ENCODE results near the gene IMPDH1.

Gene IMPDH1

GRCh38 chr7:128380483-128381106 is 29.2 kb downstream of the IMPDH1 start:
- TF ChIP-seq CTCF (IDR thresholded peaks at IDR 0.05; ENCODE audit: insufficient read depth, low read depth, low read length, missing control alignments) = no peak
- no peak for DNase-seq (ENCODE audit: low read depth)
- no peak overlapping the region for H3K4me3 ChIP-seq (ENCODE audit: low read depth, low read length)

- no peak for DNase-seq (ENCODE audit: low read depth)
- H3K4me3 ChIP-seq (ENCODE audit: low read depth, low read length) = no peak overlapping the region
- TF ChIP-seq CTCF (IDR thresholded peaks at IDR 0.05; ENCODE audit: insufficient read depth, low read depth, low read length, missing control alignments) = no peak
Measured at GRCh38 chr7:128379900-128380479, 29.8 kb downstream of the IMPDH1 start.

GRCh38 chr7:128378637-128379036 is 31.1 kb downstream of the IMPDH1 start:
- no peak for TF ChIP-seq CTCF (IDR thresholded peaks at IDR 0.05; ENCODE audit: insufficient read depth, low read depth, low read length, missing control alignments)

GRCh38 chr7:128376077-128376476 is 33.7 kb downstream of the IMPDH1 start:
- no peak overlapping the region for H3K4me3 ChIP-seq (ENCODE audit: low read depth, low read length)
- DNase-seq (ENCODE audit: low read depth) = no peak
- no peak for TF ChIP-seq CTCF (IDR thresholded peaks at IDR 0.05; ENCODE audit: insufficient read depth, low read depth, low read length, missing control alignments)

More at GRCh38 chr7:128378637-128379036, 31.1 kb downstream of the IMPDH1 start:
- no peak for DNase-seq (ENCODE audit: low read depth)
- no peak overlapping the region for H3K4me3 ChIP-seq (ENCODE audit: low read depth, low read length)

- H3K4me3 ChIP-seq (ENCODE audit: low read depth, low read length) = no peak overlapping the region
- DNase-seq (ENCODE audit: low read depth) = no peak
- TF ChIP-seq CTCF (IDR thresholded peaks at IDR 0.05; ENCODE audit: insufficient read depth, low read depth, low read length, missing control alignments) = no peak
Measured at GRCh38 chr7:128374041-128374440, 35.7 kb downstream of the IMPDH1 start.

GRCh38 chr7:128373606-128374005 is 36.2 kb downstream of the IMPDH1 start:
- no peak for TF ChIP-seq CTCF (IDR thresholded peaks at IDR 0.05; ENCODE audit: insufficient read depth, low read depth, low read length, missing control alignments)
- H3K4me3 ChIP-seq (ENCODE audit: low read depth, low read length) = no peak overlapping the region
- DNase-seq (ENCODE audit: low read depth) = no peak

- no peak for TF ChIP-seq CTCF (IDR thresholded peaks at IDR 0.05; ENCODE audit: insufficient read depth, low read depth, low read length, missing control alignments)
- no peak overlapping the region for H3K4me3 ChIP-seq (ENCODE audit: low read depth, low read length)
- no peak for DNase-seq (ENCODE audit: low read depth)
Measured at GRCh38 chr7:128370491-128370890, 39.3 kb downstream of the IMPDH1 start.

All from GM12865 (cell line).